ENCODE results near the gene ATP13A1. TPM values are rescaled to one million over a fixed set of nuclear protein-coding genes. Genes with fewer than 3 reads are reported as not detected.

ATP13A1 gene
- total RNA-seq, 2 experiments from 2014 or later, result 58.3 to 122 TPM

DNA sequence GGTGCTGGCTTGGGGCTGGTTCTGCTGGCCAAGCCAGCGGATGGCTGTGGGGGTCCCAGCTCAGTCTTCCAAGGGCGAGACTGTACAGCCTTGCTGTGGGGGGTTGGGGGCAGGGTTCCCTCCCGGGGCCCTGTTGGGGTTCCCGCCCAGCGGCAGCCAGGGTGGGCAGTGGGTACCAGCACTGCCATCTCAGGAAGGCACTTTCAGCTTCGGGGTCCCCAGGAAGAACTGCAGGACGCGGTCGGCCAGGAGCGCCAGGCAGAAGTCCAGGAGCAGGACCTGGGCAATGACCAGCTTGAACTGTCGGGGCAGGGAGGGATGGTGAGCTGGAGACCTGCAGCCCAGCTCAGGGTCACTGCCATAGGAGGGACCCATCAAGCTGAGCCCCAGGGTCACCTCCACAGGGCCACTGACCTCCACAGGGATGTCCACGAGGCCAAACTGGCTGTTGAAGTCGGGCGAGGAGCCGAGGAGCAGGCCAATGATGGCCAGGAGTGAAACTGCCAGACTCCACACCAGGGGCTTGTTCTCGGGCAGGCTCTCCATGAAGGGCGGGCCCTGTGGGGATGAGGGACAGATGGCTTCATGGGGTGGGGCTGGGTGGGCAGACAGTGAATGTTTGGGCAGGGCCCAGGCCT lies 18.1 kb downstream of the ATP13A1 start:
- no TSS peak for BruUV-seq (replicated peaks)
- peaks cover 16% of the 10 kb centered on the region; the same call in 1 of the 2 replicates for H3K79me2 ChIP-seq (ENCODE audit: insufficient read depth, low read depth, low read length)
- POLR2A ChIA-PET, result no interaction called here
- H3K27ac ChIP-seq (ENCODE audit: low read depth, low read length, poor library complexity, severe bottlenecking), result no peak overlapping the region
- TF ChIP-seq EZH2phosphoT487 (IDR thresholded peaks at IDR 0.05; ENCODE audit: borderline replicate concordance, low read depth, low read length), result no peak
- TF ChIP-seq, protein P1, sequence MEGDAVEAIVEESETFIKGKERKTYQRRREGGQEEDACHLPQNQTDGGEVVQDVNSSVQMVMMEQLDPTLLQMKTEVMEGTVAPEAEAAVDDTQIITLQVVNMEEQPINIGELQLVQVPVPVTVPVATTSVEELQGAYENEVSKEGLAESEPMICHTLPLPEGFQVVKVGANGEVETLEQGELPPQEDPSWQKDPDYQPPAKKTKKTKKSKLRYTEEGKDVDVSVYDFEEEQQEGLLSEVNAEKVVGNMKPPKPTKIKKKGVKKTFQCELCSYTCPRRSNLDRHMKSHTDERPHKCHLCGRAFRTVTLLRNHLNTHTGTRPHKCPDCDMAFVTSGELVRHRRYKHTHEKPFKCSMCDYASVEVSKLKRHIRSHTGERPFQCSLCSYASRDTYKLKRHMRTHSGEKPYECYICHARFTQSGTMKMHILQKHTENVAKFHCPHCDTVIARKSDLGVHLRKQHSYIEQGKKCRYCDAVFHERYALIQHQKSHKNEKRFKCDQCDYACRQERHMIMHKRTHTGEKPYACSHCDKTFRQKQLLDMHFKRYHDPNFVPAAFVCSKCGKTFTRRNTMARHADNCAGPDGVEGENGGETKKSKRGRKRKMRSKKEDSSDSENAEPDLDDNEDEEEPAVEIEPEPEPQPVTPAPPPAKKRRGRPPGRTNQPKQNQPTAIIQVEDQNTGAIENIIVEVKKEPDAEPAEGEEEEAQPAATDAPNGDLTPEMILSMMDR (conservative IDR thresholded peaks at IDR 0.05; ENCODE audit: low read length), result no peak
- CTCF ChIA-PET (ENCODE audit: unreplicated experiment), result no interaction called here
- peaks cover 63% of the 10 kb centered on the region for H3K36me3 ChIP-seq (ENCODE audit: insufficient read depth, low read length)
- H3K4me1 ChIP-seq (ENCODE audit: insufficient read depth, low read length, poor library complexity, severe bottlenecking), result peaks cover 21% of the 10 kb centered on the region
- H3K4me3 ChIP-seq (ENCODE audit: low read depth, low read length, poor library complexity, severe bottlenecking), result no peak overlapping the region
- H3K4me2 ChIP-seq (ENCODE audit: low read length), result no peak overlapping the region
- intact Hi-C loops (cut with micrococcal nuclease; ENCODE audit: unreplicated experiment), result no loop called here
- DNase-seq (ENCODE audit: low spot score), result no peak
- H2AFZ ChIP-seq (ENCODE audit: low read length), result no peak overlapping the region
- H3K9me3 ChIP-seq (ENCODE audit: low read length), result no peaks in the 10 kb centered on the region
- H3K9me2 ChIP-seq (ENCODE audit: insufficient read depth, low read length), result no peaks in the 10 kb centered on the region
- H4K20me1 ChIP-seq (ENCODE audit: insufficient read depth, low read length), result no peaks in the 10 kb centered on the region

DNA sequence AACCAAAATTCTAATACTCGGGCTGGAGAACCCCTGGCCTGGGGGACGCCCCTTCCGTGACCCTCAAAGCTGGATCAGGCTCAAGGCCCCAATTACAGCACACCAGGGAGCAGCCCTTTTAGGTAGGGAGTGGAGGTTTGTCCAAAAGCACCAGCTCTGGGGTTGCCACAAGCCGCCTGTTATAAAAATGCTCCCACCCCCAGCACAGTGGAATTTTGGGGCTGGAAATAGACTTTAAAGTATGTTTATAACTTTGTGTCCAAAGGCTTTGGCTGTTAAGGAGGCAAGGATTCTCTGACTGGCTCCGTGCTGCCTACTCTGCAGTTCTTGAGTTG lies 19.5 kb downstream of the ATP13A1 start:
- H3K36me3 ChIP-seq (ENCODE audit: insufficient read depth, low read length), result peaks cover 63% of the 10 kb centered on the region
- H3K4me3 ChIP-seq (ENCODE audit: low read depth, low read length, poor library complexity, severe bottlenecking), result peak overlapping the region; percentile 78
- BruUV-seq (replicated peaks), result no TSS peak
- no peak for DNase-seq (ENCODE audit: low spot score)
- no peak overlapping the region for H2AFZ ChIP-seq (ENCODE audit: low read length)
- peak overlapping the region; percentile 87 for H3K4me2 ChIP-seq (ENCODE audit: low read length)
- POLR2A ChIA-PET, result no interaction called here
- H4K20me1 ChIP-seq (ENCODE audit: insufficient read depth, low read length), result no peaks in the 10 kb centered on the region
- H3K27ac ChIP-seq (ENCODE audit: low read depth, low read length, poor library complexity, severe bottlenecking), result peak overlapping the region; percentile 90
- peaks cover 16% of the 10 kb centered on the region; the same call in 1 of the 2 replicates for H3K79me2 ChIP-seq (ENCODE audit: insufficient read depth, low read depth, low read length)
- H3K4me1 ChIP-seq (ENCODE audit: insufficient read depth, low read length, poor library complexity, severe bottlenecking), result peaks cover 21% of the 10 kb centered on the region
- TF ChIP-seq, protein P1 (conservative IDR thresholded peaks at IDR 0.05; ENCODE audit: low read length), result peak; percentile 57; the same call in 1 of the 2 replicates
- TF ChIP-seq EZH2phosphoT487 (IDR thresholded peaks at IDR 0.05; ENCODE audit: borderline replicate concordance, low read depth, low read length), result no peak
- intact Hi-C loops (cut with micrococcal nuclease; ENCODE audit: unreplicated experiment), result no loop called here
- CTCF ChIA-PET (ENCODE audit: unreplicated experiment), result no interaction called here
- no peaks in the 10 kb centered on the region for H3K9me2 ChIP-seq (ENCODE audit: insufficient read depth, low read length)
- H3K9me3 ChIP-seq (ENCODE audit: low read length), result no peaks in the 10 kb centered on the region
